ENCODE measurements around the gene PDLIM7.

DNA sequence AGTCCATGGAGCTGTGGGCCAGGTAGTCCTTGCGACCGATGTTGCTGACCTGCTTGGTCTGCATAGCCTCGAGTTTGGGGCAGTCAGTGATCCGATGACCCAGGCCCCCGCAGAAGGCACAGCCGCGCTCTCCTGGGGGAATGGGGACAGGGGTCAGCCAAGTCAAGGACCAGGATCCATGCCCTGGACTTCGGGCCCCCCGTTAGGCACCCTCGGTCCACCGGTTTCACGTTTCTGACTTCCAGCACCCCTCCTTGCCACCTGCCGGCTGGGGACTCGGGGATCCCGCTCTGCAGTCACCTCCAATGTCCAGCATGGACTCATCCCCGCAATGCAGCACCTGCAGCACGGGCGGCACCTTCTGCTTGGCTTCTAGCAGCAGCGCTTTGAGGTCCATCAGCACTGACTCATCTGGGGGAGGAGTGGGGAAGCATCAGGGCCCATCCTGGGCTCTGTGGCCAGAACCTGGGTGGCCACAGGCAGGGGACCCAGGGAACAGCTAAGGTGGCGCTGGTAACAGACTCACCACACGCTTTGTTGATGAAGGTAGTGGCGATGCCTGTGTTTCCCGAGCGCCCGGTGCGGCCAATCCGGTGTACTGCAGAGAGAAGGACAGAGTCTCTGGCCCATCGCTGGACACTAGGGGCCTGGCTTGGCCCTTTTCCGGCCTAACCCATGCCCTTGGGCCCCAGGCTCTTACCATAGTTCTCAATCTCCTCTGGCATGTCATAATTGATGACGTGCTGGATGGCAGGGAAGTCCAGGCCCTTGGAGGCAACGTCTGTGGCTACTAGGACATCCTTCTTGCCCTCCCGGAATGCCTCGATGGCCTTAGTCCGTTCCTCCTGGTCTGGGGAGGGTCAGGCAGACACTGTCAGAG, 14.6 kb upstream of the PDLIM7 start:
- TF ChIP-seq, protein P1, sequence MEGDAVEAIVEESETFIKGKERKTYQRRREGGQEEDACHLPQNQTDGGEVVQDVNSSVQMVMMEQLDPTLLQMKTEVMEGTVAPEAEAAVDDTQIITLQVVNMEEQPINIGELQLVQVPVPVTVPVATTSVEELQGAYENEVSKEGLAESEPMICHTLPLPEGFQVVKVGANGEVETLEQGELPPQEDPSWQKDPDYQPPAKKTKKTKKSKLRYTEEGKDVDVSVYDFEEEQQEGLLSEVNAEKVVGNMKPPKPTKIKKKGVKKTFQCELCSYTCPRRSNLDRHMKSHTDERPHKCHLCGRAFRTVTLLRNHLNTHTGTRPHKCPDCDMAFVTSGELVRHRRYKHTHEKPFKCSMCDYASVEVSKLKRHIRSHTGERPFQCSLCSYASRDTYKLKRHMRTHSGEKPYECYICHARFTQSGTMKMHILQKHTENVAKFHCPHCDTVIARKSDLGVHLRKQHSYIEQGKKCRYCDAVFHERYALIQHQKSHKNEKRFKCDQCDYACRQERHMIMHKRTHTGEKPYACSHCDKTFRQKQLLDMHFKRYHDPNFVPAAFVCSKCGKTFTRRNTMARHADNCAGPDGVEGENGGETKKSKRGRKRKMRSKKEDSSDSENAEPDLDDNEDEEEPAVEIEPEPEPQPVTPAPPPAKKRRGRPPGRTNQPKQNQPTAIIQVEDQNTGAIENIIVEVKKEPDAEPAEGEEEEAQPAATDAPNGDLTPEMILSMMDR (IDR thresholded peaks at IDR 0.05): no peak
- TF ChIP-seq ZFX (IDR thresholded peaks at IDR 0.05; ENCODE audit: borderline replicate concordance): no peak
